GM23338 (cell line): Measurements from ENCODE around the gene ID3. TPM values are rescaled to one million over a fixed set of nuclear protein-coding genes. Genes with fewer than 3 reads are reported as not detected.
A peak's percentile ranks its signal among the peaks of the same experiment; 100 is the strongest.

ENCODE experiments used
- ATAC-seq: fragments of 200-7000 bp; cut with Tn5 transposase; 3 replicates; pipeline ENCODE4 v1.9.1; 2020
- DNase-seq: peaks from one replicate; pipeline ENCODE4 v3.0.0-alpha.2; 2015; ENCODE audit warnings: low spot score
- H2AFZ ChIP-seq: fragments of 200-600 bp; sonication (generic); 2 replicates; pipeline ENCODE4 v1.8.0; 2016; ENCODE audit warnings: antibody characterized with exemption, mild to moderate bottlenecking, moderate library complexity
- H3F3A ChIP-seq: fragments of 200-600 bp; sonication (generic); replicated peaks from 2 replicates; pipeline ENCODE4 v1.8.0; 2017; ENCODE audit warnings: antibody characterized with exemption, mixed run types, low read depth
- H3K27ac ChIP-seq: fragments of 200-600 bp; sonication (generic); 2 replicates; pipeline ENCODE4 v1.6.1; 2016; ENCODE audit warnings: low read depth
- H3K27me3 ChIP-seq: fragments of 200-600 bp; sonication (generic); 2 replicates; pipeline ENCODE4 v1.8.0; 2016; ENCODE audit warnings: mild to moderate bottlenecking, mixed run types, moderate library complexity; ENCODE audit not compliant: insufficient read depth
- H3K36me3 ChIP-seq: fragments of 200-600 bp; sonication (generic); 2 replicates; pipeline ENCODE4 v1.8.0; 2016; ENCODE audit warnings: mild to moderate bottlenecking; ENCODE audit not compliant: insufficient read depth
- H3K4me1 ChIP-seq: fragments of 200-600 bp; sonication (generic); 2 replicates; pipeline ENCODE4 v1.8.0; 2016; ENCODE audit warnings: mild to moderate bottlenecking, moderate library complexity; ENCODE audit not compliant: insufficient read depth
- H3K4me2 ChIP-seq: fragments of 200-600 bp; sonication (generic); 2 replicates; pipeline ENCODE4 v1.7.1; 2017; ENCODE audit warnings: mixed run types
- H3K4me3 ChIP-seq: fragments of 200-600 bp; sonication (generic); 2 replicates; pipeline ENCODE4 v1.6.1; 2016; ENCODE audit warnings: mixed run types
- H3K79me2 ChIP-seq: fragments of 200-600 bp; sonication (generic); replicated peaks from 2 replicates; pipeline ENCODE4 v1.8.0; 2017; ENCODE audit warnings: mild to moderate bottlenecking; ENCODE audit not compliant: insufficient read depth
- H3K9me2 ChIP-seq: fragments of 200-600 bp; sonication (generic); 2 replicates; pipeline ENCODE4 v1.8.0; 2017; ENCODE audit not compliant: insufficient read depth
- H4K20me1 ChIP-seq: fragments of 200-600 bp; sonication (generic); replicated peaks from 2 replicates; pipeline ENCODE4 v1.8.0; 2017; ENCODE audit warnings: mild to moderate bottlenecking; ENCODE audit not compliant: insufficient read depth
- H3K27ac Mint-ChIP-seq: 2 replicates; pipeline ENCODE4 v1.8.0; 2020; ENCODE audit warnings: inconsistent platforms, mild to moderate bottlenecking, moderate library complexity, mixed read lengths
- H3K27me3 Mint-ChIP-seq: 3 replicates; pipeline ENCODE4 v1.8.0; 2022; ENCODE audit warnings: low read depth, mild to moderate bottlenecking, moderate library complexity, mixed read lengths, inconsistent platforms; ENCODE audit not compliant: insufficient read depth, poor library complexity
- H3K36me3 Mint-ChIP-seq: 3 replicates; pipeline ENCODE4 v1.8.0; 2021; ENCODE audit warnings: low read depth, mild to moderate bottlenecking, inconsistent platforms, moderate library complexity, mixed read lengths
- H3K4me1 Mint-ChIP-seq: 3 replicates; pipeline ENCODE4 v1.8.0; 2020; ENCODE audit warnings: mild to moderate bottlenecking, inconsistent platforms, mixed read lengths
- H3K4me3 Mint-ChIP-seq: 3 replicates; pipeline ENCODE4 v1.8.0; 2021; ENCODE audit warnings: moderate library complexity, mild to moderate bottlenecking, inconsistent platforms, mixed read lengths
- H3K9me3 Mint-ChIP-seq: 3 replicates; pipeline ENCODE4 v1.8.0; 2020; ENCODE audit warnings: moderate library complexity, mild to moderate bottlenecking, inconsistent platforms, mixed read lengths
- CREB1 ChIP-seq: fragments of 250-450 bp; sonication (Bioruptor Pico); IDR thresholded peaks from 2 replicates; pipeline ENCODE4 v1.5.0; 2020; ENCODE audit warnings: low read depth, mild to moderate bottlenecking, moderate library complexity
- EZH2 ChIP-seq: fragments of 200-600 bp; sonication (generic); IDR thresholded peaks from one replicate; pipeline ENCODE4 v1.8.0; 2017; ENCODE audit warnings: antibody characterized with exemption, mild to moderate bottlenecking, low read depth; ENCODE audit not compliant: unreplicated experiment
- EZH2phosphoT487 ChIP-seq: fragments of 200-600 bp; sonication (generic); IDR thresholded peaks from one replicate; pipeline ENCODE4 v1.8.1; 2018; ENCODE audit warnings: antibody characterized with exemption; ENCODE audit not compliant: unreplicated experiment
- JUNB ChIP-seq: IDR thresholded peaks from one replicate; pipeline ENCODE4 v1.6.1; 2016; ENCODE audit warnings: antibody characterized with exemption; ENCODE audit not compliant: unreplicated experiment
- NANOG ChIP-seq: IDR thresholded peaks from 2 replicates; pipeline ENCODE4 v1.6.1; 2016; ENCODE audit warnings: antibody characterized with exemption, borderline replicate concordance
- POLR2AphosphoS5 ChIP-seq: IDR thresholded peaks from 2 replicates; pipeline ENCODE4 v1.6.1; 2016; ENCODE audit warnings: antibody characterized with exemption, low read depth
- STAT1 ChIP-seq: IDR thresholded peaks from one replicate; pipeline ENCODE4 v1.6.1; 2016; ENCODE audit warnings: antibody characterized with exemption; ENCODE audit not compliant: unreplicated experiment
- ZNF114 ChIP-seq: fragments of 250-450 bp; sonication (Bioruptor Pico); IDR thresholded peaks from 2 replicates; pipeline ENCODE4 v1.5.0; 2020; ENCODE audit warnings: mild to moderate bottlenecking, moderate library complexity
- ZNF331 ChIP-seq: fragments of 250-450 bp; sonication (Bioruptor Pico); IDR thresholded peaks from 2 replicates; pipeline ENCODE4 v1.5.0; 2020; ENCODE audit warnings: low read depth, mild to moderate bottlenecking, moderate library complexity
- ZNF462 ChIP-seq: fragments of 250-450 bp; sonication (Bioruptor Pico); IDR thresholded peaks from 2 replicates; pipeline ENCODE4 v1.5.0; 2020; ENCODE audit warnings: mild to moderate bottlenecking, moderate library complexity
- polyA plus RNA-seq: library from polyadenylated mRNA; unstranded; fragments of >200 nt; fragmentation: Nextera tagmentation; extraction: Ambion mirVana; gene quantifications from 2 replicates; pipeline ENCODE4 v1.2.1, GENCODE V29; 2016
- total RNA-seq: library from RNA; depleted of rRNA; stranded (reverse); fragments of >200 nt; shearing (Covaris generic); gene quantifications from 2 replicates; pipeline ENCODE4 v1.2.3, GENCODE V29; 2014
- TF ChIP-seq, protein P1 (sequence below): IDR thresholded peaks from one replicate; pipeline ENCODE4 v1.6.1; 2018; ENCODE audit warnings: antibody characterized with exemption; ENCODE audit not compliant: unreplicated experiment
- TF ChIP-seq, protein P2 (sequence below): IDR thresholded peaks from 2 replicates; pipeline ENCODE4 v1.6.1; 2016; ENCODE audit warnings: antibody characterized with exemption
- TF ChIP-seq, protein P3 (sequence below), 2 experiments: fragments of 200-600 bp in 1 of 2; sonication (generic) in 1 of 2; conservative IDR thresholded peaks; 2 replicates each; pipeline versions ENCODE4 v1.5.1 to v1.6.1; 2016 to 2017; ENCODE audit warnings: antibody characterized with exemption in 2 of 2, low read depth in 2 of 2, mild to moderate bottlenecking in 2 of 2, moderate library complexity in 1 of 2

The ID3 gene
- total and polyA plus RNA-seq, 2 experiments from 2014 or later = 164 to 345 TPM

DNA sequence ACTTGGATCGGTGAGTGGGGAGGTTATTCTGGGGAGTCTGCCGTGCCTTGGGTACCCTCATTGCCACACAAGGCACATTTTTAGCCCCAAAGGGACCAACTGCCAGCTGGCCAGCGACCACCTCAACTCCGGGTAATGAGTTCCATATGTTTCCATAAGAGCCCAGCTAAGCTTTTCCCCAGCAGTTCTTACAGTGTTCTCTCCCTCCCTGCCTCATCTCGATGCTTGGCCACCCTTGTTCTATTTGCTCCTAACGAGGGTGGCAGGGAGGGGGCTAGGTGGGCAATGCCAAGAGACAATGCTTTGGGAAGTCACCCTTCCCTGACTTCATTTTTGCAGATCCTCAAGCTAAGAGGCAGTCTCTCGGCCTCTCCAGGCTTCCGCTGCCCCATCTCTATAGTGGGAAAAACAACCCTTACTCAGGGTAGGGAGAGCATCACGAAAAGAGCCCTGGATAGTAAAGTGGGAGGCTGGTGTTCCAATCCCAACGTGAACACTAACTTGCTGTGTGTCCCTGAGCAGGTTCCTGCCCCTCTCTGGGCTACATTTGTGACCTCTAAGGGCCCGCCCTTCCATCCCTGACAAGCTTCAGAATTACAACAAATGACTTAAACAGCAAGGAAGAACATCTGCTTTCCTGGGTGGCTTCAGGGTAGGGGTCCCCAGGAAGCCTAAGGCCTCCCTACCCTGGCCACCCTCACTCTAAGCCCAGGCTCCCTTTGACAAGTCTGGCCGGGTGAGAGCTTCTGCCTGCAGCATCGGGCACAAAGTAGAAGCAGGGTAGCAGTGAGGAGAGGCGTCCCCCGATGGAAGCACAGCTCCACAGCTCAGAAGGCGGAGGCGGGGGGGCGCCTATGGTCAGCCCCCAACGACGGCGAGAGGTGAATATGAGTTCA is 5.8 kb downstream of the ID3 start:
- H3F3A ChIP-seq = peaks cover 28% of the 10 kb centered on the region
- Mint-ChIP-seq H3K27me3 (peaks cover 32% of the 10 kb centered on the region), H3K9me3 (no peaks in the 10 kb centered on the region; the same call in 2 of the 3 replicates), H3K27ac (peak overlapping the region; percentile 93), H3K4me1 (peaks cover 65% of the 10 kb centered on the region), H3K36me3 (peaks cover 22% of the 10 kb centered on the region), H3K4me3 (peak overlapping the region; percentile 69)
- H2AFZ ChIP-seq = no peak overlapping the region
- H4K20me1 ChIP-seq = peaks cover 5% of the 10 kb centered on the region
- H3K27me3 ChIP-seq = peaks cover 31% of the 10 kb centered on the region
- TF ChIP-seq ZNF462 (CRISPR knock-in tag) = no peak
- no peak for TF ChIP-seq STAT1
- no peak for TF ChIP-seq ZNF114 (CRISPR knock-in tag)
- TF ChIP-seq EZH2 = no peak
- no peak for TF ChIP-seq NANOG
- TF ChIP-seq, protein P1, sequence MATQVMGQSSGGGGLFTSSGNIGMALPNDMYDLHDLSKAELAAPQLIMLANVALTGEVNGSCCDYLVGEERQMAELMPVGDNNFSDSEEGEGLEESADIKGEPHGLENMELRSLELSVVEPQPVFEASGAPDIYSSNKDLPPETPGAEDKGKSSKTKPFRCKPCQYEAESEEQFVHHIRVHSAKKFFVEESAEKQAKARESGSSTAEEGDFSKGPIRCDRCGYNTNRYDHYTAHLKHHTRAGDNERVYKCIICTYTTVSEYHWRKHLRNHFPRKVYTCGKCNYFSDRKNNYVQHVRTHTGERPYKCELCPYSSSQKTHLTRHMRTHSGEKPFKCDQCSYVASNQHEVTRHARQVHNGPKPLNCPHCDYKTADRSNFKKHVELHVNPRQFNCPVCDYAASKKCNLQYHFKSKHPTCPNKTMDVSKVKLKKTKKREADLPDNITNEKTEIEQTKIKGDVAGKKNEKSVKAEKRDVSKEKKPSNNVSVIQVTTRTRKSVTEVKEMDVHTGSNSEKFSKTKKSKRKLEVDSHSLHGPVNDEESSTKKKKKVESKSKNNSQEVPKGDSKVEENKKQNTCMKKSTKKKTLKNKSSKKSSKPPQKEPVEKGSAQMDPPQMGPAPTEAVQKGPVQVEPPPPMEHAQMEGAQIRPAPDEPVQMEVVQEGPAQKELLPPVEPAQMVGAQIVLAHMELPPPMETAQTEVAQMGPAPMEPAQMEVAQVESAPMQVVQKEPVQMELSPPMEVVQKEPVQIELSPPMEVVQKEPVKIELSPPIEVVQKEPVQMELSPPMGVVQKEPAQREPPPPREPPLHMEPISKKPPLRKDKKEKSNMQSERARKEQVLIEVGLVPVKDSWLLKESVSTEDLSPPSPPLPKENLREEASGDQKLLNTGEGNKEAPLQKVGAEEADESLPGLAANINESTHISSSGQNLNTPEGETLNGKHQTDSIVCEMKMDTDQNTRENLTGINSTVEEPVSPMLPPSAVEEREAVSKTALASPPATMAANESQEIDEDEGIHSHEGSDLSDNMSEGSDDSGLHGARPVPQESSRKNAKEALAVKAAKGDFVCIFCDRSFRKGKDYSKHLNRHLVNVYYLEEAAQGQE = no peak
- TF ChIP-seq POLR2AphosphoS5 = no peak
- TF ChIP-seq JUNB = no peak
- TF ChIP-seq ZNF331 (CRISPR knock-in tag) = no peak
- TF ChIP-seq CREB1 (CRISPR knock-in tag) = no peak
- no peak for TF ChIP-seq EZH2phosphoT487
- TF ChIP-seq, protein P2, sequence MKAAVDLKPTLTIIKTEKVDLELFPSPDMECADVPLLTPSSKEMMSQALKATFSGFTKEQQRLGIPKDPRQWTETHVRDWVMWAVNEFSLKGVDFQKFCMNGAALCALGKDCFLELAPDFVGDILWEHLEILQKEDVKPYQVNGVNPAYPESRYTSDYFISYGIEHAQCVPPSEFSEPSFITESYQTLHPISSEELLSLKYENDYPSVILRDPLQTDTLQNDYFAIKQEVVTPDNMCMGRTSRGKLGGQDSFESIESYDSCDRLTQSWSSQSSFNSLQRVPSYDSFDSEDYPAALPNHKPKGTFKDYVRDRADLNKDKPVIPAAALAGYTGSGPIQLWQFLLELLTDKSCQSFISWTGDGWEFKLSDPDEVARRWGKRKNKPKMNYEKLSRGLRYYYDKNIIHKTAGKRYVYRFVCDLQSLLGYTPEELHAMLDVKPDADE = no peak
- TF ChIP-seq, protein P3, sequence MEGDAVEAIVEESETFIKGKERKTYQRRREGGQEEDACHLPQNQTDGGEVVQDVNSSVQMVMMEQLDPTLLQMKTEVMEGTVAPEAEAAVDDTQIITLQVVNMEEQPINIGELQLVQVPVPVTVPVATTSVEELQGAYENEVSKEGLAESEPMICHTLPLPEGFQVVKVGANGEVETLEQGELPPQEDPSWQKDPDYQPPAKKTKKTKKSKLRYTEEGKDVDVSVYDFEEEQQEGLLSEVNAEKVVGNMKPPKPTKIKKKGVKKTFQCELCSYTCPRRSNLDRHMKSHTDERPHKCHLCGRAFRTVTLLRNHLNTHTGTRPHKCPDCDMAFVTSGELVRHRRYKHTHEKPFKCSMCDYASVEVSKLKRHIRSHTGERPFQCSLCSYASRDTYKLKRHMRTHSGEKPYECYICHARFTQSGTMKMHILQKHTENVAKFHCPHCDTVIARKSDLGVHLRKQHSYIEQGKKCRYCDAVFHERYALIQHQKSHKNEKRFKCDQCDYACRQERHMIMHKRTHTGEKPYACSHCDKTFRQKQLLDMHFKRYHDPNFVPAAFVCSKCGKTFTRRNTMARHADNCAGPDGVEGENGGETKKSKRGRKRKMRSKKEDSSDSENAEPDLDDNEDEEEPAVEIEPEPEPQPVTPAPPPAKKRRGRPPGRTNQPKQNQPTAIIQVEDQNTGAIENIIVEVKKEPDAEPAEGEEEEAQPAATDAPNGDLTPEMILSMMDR (conservative IDR thresholded peaks at IDR 0.05; ENCODE audit: low read depth in 2 of 2) = no peak
- H3K9me2 ChIP-seq = no peaks in the 10 kb centered on the region
- H3K4me2 ChIP-seq = peak overlapping the region; percentile 88
- peaks cover 4% of the 10 kb centered on the region; the same call in 1 of the 2 replicates for H3K36me3 ChIP-seq
- DNase-seq (peak; percentile 37), ATAC-seq (no peak)
- H3K4me1 ChIP-seq = peaks cover 28% of the 10 kb centered on the region
- no peak overlapping the region; the same call in 1 of the 2 replicates for H3K27ac ChIP-seq
- peaks cover 12% of the 10 kb centered on the region for H3K79me2 ChIP-seq
- H3K4me3 ChIP-seq = peak overlapping the region; percentile 55
